ENCODE data around the gene CKB.

DNA sequence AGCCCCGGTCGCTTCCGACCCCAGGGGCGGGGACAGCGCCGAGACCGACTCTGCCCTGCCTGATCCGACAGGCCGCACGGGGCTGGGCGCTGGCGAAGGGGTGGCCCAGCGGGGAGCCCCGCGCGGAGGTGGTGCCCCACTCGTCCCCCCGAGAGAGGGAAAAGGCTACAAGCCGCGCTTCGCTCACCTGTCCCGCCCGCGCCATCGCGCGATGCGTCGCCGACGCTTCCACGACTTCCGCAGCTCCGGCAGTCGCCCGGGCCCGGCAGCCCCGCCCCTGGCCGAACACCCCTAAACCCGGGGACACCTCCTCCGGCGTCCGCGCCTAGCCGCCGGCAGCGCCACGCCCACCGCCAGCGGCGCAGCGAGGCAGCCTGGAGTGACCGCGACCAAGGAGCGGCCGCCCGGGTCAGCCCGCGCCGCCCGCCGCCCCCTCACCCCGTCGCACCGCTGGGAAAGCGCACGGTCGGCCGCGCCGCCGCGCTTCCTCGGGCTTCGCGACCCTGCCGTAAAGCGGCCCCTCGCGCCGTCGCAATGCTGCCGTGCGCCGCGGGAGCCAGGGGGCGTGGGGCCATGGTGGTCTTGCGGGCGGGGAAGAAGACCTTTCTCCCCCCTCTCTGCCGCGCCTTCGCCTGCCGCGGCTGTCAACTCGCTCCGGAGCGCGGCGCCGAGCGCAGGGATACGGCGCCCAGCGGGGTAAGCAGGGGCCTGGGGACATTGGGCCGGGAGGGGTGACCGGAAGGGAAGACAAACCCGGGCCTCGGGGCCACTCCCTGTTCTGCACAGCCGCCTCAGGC lies 40.0 kb upstream of the CKB start, which contains the start of the genes BAG5 and COA8:
- TF ChIP-seq, protein P1, sequence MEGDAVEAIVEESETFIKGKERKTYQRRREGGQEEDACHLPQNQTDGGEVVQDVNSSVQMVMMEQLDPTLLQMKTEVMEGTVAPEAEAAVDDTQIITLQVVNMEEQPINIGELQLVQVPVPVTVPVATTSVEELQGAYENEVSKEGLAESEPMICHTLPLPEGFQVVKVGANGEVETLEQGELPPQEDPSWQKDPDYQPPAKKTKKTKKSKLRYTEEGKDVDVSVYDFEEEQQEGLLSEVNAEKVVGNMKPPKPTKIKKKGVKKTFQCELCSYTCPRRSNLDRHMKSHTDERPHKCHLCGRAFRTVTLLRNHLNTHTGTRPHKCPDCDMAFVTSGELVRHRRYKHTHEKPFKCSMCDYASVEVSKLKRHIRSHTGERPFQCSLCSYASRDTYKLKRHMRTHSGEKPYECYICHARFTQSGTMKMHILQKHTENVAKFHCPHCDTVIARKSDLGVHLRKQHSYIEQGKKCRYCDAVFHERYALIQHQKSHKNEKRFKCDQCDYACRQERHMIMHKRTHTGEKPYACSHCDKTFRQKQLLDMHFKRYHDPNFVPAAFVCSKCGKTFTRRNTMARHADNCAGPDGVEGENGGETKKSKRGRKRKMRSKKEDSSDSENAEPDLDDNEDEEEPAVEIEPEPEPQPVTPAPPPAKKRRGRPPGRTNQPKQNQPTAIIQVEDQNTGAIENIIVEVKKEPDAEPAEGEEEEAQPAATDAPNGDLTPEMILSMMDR (conservative IDR thresholded peaks at IDR 0.05; ENCODE audit: low read length), result no peak
- no peak for TF ChIP-seq EZH2phosphoT487 (IDR thresholded peaks at IDR 0.05; ENCODE audit: borderline replicate concordance)

Measured in Loucy (cell line).